ENCODE results near the gene MUC12.

DNA sequence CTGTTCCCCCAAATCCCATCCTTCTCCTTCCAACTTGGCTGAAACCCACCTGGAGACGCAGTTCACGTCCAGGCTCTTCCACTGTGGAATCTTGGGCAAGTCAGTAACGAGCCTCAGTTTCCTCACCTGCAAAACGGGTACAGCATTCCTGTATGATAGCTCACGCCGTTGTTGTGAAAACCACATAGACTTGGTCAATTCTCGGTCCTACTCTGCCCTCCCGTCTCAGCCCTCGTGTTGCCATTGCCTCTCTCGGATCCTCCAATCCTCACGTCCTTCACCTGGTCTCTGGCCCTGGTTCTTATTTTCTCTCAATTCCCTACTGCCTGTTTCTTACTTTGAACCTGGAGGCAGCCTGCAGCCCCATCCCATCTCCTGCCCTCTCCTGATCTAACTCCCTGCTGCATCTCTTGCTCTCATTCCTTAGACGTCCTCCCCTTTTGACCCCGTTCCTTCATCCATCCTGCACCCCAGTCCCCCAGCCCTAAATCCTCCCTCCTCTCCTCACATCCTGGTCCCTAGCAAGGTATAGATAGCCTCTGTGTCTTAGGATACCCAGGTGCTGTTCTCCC is 2.0 kb upstream of the MUC12 start:
- TF ChIP-seq, protein P1, sequence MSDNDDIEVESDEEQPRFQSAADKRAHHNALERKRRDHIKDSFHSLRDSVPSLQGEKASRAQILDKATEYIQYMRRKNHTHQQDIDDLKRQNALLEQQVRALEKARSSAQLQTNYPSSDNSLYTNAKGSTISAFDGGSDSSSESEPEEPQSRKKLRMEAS (IDR thresholded peaks at IDR 0.05; ENCODE audit: insufficient read depth, insufficient read length), result no peak
- TF ChIP-seq CTCF (IDR thresholded peaks at IDR 0.05; ENCODE audit: extremely low read depth in 1 of 2, insufficient read depth in 1 of 2, low read depth in 1 of 2, low read length in 2 of 2) (no peak), JUN (IDR thresholded peaks at IDR 0.05; ENCODE audit: borderline replicate concordance, insufficient read depth, insufficient read length, low read depth) (no peak), EZH2 (IDR thresholded peaks at IDR 0.05; ENCODE audit: borderline replicate concordance, low read depth, low read length, severe bottlenecking) (no peak), FOS (IDR thresholded peaks at IDR 0.05; ENCODE audit: borderline replicate concordance, insufficient read depth, low read length) (no peak), POLR2A (IDR thresholded peaks at IDR 0.05; ENCODE audit: low read depth, low read length) (no peak), POLR2AphosphoS5 (IDR thresholded peaks at IDR 0.05; ENCODE audit: insufficient read depth, low read depth, low read length) (no peak), MYC (IDR thresholded peaks at IDR 0.05; ENCODE audit: low read depth, low read length) (no peak), GATA2 (IDR thresholded peaks at IDR 0.05; ENCODE audit: insufficient read depth, insufficient read length, low read depth, low read length) (no peak)

Data from endothelial cell of umbilical vein (primary cell).